Measurements from ENCODE around the gene CCBE1.

GRCh38 chr18:59479776-59480175 lies 217.4 kb downstream of the CCBE1 start:
- no peak for TF ChIP-seq CTCF (IDR thresholded peaks at IDR 0.05)
- TF ChIP-seq POLR2A (IDR thresholded peaks at IDR 0.05), result no peak

Measured in adrenal gland (tissue), 5 donors.